Fibroblast of skin of scalp (primary cell): ENCODE results near the gene DIP2B.

Source experiments
- DNase-seq: peaks from one replicate; pipeline ENCODE4 v3.0.0-alpha.2; 2013

DIP2B gene

GRCh38 chr12:50685641-50686040 is 180.9 kb downstream of the DIP2B start:
- no peak for DNase-seq

DNA sequence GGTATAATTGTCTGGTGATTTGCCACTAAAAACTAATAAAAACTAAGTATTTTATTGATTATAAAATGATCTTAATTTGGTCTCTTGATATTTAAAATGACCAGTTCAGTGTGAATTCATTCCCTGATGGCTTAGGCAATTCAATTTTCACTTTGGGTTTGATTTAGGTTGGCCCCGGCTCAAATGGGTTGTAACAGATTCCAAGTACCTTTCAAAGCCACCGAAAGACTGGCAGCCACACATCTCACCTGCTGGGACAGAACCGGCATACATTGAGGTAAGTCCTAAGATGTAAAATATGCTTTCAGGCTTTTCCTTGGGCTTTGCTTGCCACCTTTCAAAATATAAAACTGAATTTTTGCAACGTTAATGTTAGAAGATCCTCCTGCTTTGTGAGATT is 181.6 kb downstream of the DIP2B start:
- no peak for DNase-seq

DNA sequence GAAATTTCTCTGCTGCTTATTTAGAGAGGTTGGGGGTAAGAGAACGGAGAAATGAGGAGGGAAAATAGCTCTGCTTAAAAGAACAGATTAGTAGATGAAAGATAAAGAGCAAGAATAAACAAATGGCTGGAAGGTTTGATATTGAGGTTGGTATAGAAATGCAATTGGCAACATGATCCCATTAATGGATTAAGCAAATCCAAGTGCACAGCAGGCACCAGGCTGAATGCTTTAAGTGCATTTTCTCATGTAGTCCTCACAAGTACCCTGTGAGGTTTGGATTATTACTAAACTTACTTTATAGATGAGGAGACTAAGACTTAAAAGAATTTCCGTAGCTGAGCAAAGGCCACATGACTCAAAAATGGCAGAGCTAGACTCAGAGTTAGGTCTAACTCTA is 182.2 kb downstream of the DIP2B start:
- DNase-seq = no peak

DNA sequence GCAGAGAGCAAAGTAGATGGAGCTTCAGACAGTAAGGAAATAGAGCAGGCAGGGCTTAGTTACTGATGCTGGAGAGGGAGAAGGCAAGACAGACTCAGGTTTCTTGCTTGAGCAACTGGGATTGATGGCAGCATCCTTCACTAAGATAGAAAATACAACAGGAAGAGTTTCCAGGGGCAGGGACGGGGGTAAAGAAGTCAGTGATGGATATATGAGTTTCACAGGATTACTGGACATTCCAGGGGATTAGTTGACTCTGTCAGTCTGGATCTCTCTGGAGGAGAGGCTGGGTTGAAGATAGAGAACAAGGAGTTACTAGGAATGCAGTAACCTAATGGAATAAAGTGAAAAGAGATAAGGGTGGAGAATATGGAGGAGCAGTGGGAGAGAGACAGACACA is 184.7 kb downstream of the DIP2B start:
- no peak for DNase-seq

DNA sequence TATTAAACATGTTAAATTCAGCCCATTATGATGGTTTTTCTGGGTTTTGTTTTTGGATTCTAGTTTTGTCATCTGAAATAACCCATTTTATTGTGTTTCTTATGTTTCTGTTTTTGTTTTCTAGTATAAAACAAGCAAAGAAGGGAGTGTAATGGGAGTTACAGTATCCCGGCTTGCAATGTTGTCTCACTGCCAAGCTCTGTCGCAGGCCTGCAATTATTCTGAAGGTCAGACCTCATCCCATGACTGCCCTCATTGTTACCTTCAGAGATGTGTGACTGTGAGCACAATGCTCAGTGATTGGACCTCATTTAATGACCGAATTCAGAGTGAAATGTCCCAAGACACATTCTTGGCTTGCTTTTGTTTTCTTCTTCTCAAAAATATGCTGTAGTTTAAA is 186.1 kb downstream of the DIP2B start:
- no peak for DNase-seq

- no peak for DNase-seq
These were observed 191.2 kb downstream of the DIP2B start for GRCh38 chr12:50695961-50696360.

- DNase-seq = no peak
These were observed 192.1 kb downstream of the DIP2B start for GRCh38 chr12:50696931-50697330.

DNA sequence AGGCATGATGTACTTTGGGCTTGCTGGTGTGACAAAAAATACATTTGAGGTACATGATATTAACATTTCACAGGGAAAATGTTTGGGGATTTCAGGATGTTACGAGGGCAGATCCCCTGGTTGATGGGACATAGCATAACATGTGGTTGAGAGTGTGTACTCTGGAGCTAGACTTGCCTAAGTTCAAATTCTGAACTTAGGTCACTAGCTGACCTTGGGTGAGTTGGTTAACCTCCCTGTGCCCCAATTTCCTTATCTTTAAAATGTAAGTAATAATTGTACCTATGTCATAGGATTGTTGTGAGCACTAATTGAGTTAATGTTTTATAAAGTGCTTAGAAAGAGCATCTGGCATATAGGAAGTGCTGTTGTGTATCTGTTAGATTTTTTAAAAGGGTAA is 194.4 kb downstream of the DIP2B start:
- DNase-seq = no peak

GRCh38 chr12:50699940-50700339 is 195.2 kb downstream of the DIP2B start:
- no peak for DNase-seq

DNA sequence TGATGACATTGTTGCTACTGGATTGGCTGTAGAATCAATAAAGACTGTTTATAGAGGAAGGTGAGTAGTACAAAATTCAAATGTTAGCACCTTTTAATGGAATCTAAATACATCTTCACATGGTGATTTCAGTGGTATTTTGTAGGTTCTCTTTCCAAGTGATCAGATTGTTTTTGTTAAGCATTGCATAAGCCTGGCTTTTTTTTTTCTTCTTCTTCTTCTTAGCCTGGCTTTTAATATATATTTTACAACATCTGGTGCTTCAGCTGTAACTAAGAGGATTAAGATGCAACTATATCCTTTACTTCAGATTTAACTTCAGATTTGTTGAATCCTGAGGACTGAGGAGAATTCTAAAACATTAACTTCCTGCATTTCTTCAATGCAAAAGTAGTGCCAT is 201.8 kb downstream of the DIP2B start:
- DNase-seq = no peak

DNA sequence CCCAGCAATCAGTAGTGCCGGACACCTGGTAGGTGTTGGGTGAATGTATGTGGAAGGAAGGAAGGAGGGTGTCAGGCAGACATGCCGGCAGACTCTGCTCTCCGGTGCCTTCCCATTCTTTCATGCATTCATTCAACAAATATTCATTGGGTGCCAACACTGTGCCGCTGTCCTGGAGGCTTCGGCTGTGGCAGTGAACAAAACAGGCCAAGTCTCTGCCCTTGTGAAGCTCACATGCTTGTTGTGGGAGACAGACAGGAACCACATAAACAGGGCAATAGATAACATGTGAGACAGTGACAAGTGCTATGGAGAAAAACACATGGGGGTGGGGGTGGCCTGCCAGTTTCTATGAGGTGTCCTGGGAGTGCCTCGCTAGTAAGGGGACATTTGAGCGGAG is 202.6 kb downstream of the DIP2B start:
- DNase-seq = no peak

- peak; percentile 46 for DNase-seq
These were observed 203.8 kb downstream of the DIP2B start for GRCh38 chr12:50708631-50709030.

DNA sequence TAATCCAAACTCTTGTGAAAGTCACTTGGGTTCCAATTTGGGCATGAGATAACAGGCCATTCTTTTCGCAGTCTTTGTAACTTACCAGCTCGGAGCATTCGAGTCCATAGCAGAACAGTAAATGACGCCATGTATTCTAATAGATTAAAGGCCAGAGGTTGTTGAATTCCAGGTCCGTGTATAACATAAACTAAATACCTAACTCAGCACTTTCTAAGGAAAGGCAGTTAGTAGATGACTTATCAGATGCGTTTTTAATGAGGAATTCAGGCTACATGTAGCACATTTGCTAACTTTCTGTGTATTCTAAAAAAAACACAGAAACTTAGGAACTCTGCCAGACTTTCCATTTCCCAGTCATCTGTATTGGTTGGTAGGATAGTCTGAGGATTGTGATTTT is 206.3 kb downstream of the DIP2B start:
- DNase-seq = no peak

DNA sequence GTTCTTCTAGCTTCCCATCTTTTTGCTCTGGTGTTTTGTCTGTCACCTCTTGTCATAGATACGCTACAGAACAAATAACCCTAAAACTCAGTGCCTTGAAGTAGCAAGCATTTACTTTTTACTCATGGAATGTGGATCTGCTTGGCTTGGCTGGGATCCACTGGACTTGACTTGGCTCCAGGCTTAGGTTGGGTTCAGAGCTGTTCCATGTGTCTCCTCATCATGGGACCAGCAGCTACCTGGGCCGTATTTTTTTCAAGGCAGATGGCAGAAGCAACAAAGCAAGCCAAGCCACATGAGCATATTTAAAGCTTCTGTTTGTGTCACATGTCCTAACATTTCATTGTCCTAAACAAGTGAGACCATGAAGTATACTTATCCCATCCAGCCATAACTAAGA is 210.4 kb downstream of the DIP2B start:
- no peak for DNase-seq

GRCh38 chr12:50718760-50719159 is 214.0 kb downstream of the DIP2B start:
- DNase-seq = no peak

DNA sequence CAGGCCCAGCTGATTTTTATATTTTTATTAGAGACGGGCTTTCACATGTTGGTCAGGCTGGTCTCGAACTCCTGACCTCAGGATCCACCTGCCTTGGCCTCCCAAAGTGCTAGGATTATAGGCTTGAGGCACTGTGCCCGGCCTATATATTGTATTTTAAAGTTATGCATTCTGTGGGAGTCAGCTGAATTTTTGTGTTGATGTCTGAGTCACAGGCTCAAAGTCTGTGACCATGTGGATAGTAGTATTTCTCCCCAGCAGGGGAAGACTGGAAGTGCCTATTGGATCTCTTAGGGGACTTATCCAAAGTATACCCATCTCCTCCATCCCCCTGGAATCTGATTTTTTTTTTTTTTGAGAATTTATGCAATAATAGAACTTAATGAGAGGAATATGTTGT is 215.3 kb downstream of the DIP2B start:
- peak; percentile 15 for DNase-seq

- no peak for DNase-seq
These were observed 215.7 kb downstream of the DIP2B start for GRCh38 chr12:50720501-50720900.

- no peak for DNase-seq
These were observed 219.1 kb downstream of the DIP2B start for GRCh38 chr12:50723865-50724264.

GRCh38 chr12:50725011-50725942 is 220.5 kb downstream of the DIP2B start:
- DNase-seq = peak; percentile 29

GRCh38 chr12:50727466-50727865 is 222.7 kb downstream of the DIP2B start:
- DNase-seq = no peak

DNA sequence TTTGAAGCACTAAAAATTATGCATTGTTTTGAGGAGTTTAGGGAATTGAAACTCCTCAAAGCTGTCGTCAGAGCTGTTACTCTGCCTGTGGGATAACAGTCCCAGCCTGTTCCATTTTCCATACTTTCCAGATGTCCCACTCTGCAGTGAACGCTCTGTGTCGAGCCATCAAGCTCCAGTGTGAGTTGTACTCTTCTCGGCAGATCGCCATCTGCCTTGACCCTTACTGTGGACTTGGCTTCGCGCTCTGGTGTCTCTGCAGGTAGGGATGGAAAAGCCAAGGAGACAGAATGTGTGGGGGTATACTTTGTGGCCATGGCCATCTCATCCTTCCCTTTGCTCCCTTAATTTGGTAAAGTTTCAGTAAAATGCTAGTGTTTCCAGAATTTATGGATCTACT is 223.6 kb downstream of the DIP2B start:
- DNase-seq = no peak

DNA sequence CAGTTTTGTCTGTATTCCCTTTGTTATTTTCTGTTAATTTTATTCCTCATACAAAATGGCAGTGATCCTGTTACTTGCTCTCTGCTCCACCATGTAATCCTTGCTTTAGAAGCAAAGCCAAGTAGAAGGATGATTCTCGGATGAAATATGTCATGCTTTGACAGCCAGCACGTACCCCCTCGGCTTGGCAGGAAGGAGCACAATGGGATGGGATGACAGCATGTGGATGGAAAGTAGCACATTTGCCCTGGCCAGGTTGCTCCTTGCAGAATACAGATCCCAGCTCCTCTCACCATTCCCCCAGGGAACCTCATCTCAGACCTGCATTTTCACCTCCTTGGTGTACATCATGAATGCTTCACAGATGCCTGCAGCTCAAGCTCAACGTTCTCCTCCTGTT is 224.1 kb downstream of the DIP2B start:
- DNase-seq = no peak

DNA sequence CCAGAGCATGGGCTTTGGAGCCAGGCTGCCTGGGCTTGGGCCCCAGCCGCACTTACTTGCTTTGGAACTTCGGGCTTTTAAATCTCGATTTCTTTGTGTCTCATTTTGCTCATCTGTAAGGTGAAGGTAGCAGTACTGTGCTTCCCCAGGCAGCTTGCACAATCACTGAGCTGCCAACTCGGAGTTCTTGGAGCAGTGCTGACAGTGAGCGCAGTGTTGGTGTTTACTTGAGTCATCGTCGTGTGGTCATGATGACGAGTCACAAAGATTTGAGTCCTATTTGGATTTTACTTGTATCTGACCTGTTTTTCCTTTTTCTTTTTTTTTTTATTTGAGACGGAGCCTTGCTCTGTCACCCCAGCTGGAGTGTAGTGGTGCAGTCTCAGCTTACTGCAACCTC is 227.8 kb downstream of the DIP2B start:
- peak; percentile 47 for DNase-seq

GRCh38 chr12:50733706-50734105 is 228.9 kb downstream of the DIP2B start:
- no peak for DNase-seq
